ENCODE results near the gene CCDC148. TPM values are rescaled to one million over a fixed set of nuclear protein-coding genes. Genes with fewer than 3 reads are reported as not detected.

The CCDC148 gene
- polyA plus RNA-seq, 3 donors: not detected

DNA sequence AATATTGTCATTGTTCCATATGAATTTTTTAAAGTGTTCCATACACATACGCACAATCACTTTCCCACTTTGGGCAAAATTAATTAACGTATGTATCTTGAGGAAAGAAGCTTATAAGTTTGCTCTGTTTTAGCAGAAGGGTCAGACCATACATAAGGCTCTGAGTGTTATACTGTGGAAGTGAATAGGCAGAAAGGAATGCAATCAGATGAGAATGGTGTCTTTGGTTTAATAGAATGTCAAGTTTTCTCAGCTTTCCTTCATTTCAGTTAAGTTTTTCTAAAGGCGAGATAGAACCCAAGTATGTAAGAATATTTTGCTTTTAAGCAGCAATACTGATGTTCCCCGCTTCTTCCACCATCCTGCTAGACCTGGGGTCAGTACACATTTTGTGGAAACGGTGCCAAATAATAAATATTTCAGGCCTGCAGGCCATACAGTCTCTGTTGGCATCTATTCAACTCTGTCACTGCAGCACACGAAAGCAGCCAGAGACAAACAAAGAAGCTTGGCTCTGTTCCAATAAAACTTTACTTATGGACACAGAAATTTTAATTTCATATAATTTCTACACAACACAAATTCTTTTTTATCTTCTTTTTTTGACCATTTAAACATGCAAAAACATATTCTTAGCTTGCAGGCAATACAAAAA lies 254.3 kb downstream of the CCDC148 start:
- 60% methylated on average over 3 of the region's 6 CpGs for WGBS (ENCODE audit: insufficient coverage)
- Mint-ChIP-seq H3K4me1 (peaks cover 8% of the 10 kb centered on the region), H3K27ac (no peak overlapping the region), H3K4me3 (no peak overlapping the region), H3K27me3 (ENCODE audit: low read depth in 3 of 3) (no peaks in the 10 kb centered on the region), H3K9me3 (no peaks in the 10 kb centered on the region), H3K36me3 (no peaks in the 10 kb centered on the region)
- Histone ChIP-seq H3K4me3 (replicated peaks in 1 of 3; ENCODE audit: low read depth in 2 of 3, low read length in 3 of 3) (no peak overlapping the region), H3K9ac (ENCODE audit: insufficient read depth, low read length, poor library complexity, severe bottlenecking) (no peak overlapping the region), H3K36me3 (replicated peaks in 1 of 2; ENCODE audit: control insufficient read depth in 1 of 2, insufficient read depth in 2 of 2, low read length in 2 of 2) (no peaks in the 10 kb centered on the region), H3K79me2 (ENCODE audit: insufficient read depth, low read length) (no peaks in the 10 kb centered on the region), H3K4me2 (replicated peaks; ENCODE audit: extremely low read depth, low read length, poor library complexity, severe bottlenecking) (no peak overlapping the region), H2AFZ (ENCODE audit: insufficient read depth, low read depth, low read length, poor library complexity, severe bottlenecking) (no peak overlapping the region), H3K27ac (ENCODE audit: low read depth in 1 of 2, low read length in 2 of 2) (no peak overlapping the region), H3K9me3 (replicated peaks in 1 of 2; ENCODE audit: control insufficient read depth in 1 of 2, insufficient read depth in 1 of 2, low read length in 2 of 2) (no peaks in the 10 kb centered on the region), H3K27me3 (ENCODE audit: control insufficient read depth in 2 of 2, insufficient read depth in 2 of 2, low read length in 2 of 2) (no peaks in the 10 kb centered on the region), H4K20me1 (ENCODE audit: insufficient read depth, low read length) (no peaks in the 10 kb centered on the region), H3K4me1 (ENCODE audit: control insufficient read depth in 1 of 2, insufficient read depth in 2 of 2, low read length in 2 of 2) (peaks cover 2 to 8% of the 10 kb centered on the region in 2 donors)
- intact Hi-C loops (cut with micrococcal nuclease): no loop called here
- no peak for DNase-seq
- no peak for TF ChIP-seq CTCF (IDR thresholded peaks at IDR 0.05)

- 100% methylated on average over 1 of the region's 2 CpGs for WGBS (ENCODE audit: insufficient coverage)
- H3K4me3 ChIP-seq (replicated peaks in 1 of 3; ENCODE audit: low read depth in 2 of 3, low read length in 3 of 3): no peak overlapping the region
- DNase-seq: no peak
- no peak overlapping the region for H3K4me2 ChIP-seq (replicated peaks; ENCODE audit: extremely low read depth, low read length, poor library complexity, severe bottlenecking)
- H3K9me3 ChIP-seq (replicated peaks in 1 of 2; ENCODE audit: control insufficient read depth in 1 of 2, insufficient read depth in 1 of 2, low read length in 2 of 2): no peaks in the 10 kb centered on the region
- H3K9ac ChIP-seq (ENCODE audit: insufficient read depth, low read length, poor library complexity, severe bottlenecking): no peak overlapping the region
- no peak overlapping the region for H2AFZ ChIP-seq (ENCODE audit: insufficient read depth, low read depth, low read length, poor library complexity, severe bottlenecking)
- intact Hi-C loops (cut with micrococcal nuclease): no loop called here
- Mint-ChIP-seq H3K4me3 (no peak overlapping the region), H3K4me1 (peaks cover 16% of the 10 kb centered on the region), H3K27me3 (ENCODE audit: low read depth in 3 of 3) (no peaks in the 10 kb centered on the region), H3K9me3 (no peaks in the 10 kb centered on the region), H3K36me3 (no peaks in the 10 kb centered on the region), H3K27ac (no peak overlapping the region)
- no peak for TF ChIP-seq CTCF (IDR thresholded peaks at IDR 0.05)
- H3K36me3 ChIP-seq (replicated peaks in 1 of 2; ENCODE audit: control insufficient read depth in 1 of 2, insufficient read depth in 2 of 2, low read length in 2 of 2): no peaks in the 10 kb centered on the region
- H4K20me1 ChIP-seq (ENCODE audit: insufficient read depth, low read length): no peaks in the 10 kb centered on the region
- peaks cover 4 to 18% of the 10 kb centered on the region in 2 donors for H3K4me1 ChIP-seq (ENCODE audit: control insufficient read depth in 1 of 2, insufficient read depth in 2 of 2, low read length in 2 of 2)
- no peaks in the 10 kb centered on the region for H3K27me3 ChIP-seq (ENCODE audit: control insufficient read depth in 2 of 2, insufficient read depth in 2 of 2, low read length in 2 of 2)
- H3K27ac ChIP-seq (ENCODE audit: low read depth in 1 of 2, low read length in 2 of 2): no peak overlapping the region
- no peaks in the 10 kb centered on the region for H3K79me2 ChIP-seq (ENCODE audit: insufficient read depth, low read length)
Observed at GRCh38 chr2:158199928-158200650, 256.5 kb downstream of the CCDC148 start.
